Stimulated activated CD8-positive, alpha-beta memory T cell treated with anti-CD3 and anti-CD28 coated beads, Interleukin-7, amount 100 ng/mL, for 4 hours (primary cell): ENCODE results near the gene SRD5A1.

Source experiments
- DNase-seq, 2 donors: peaks; one replicate each; pipeline ENCODE4 v3.0.0-alpha.2; 2020; ENCODE audit warnings: low read depth in 2 of 2

The SRD5A1 gene

GRCh38 chr5:6712577-6713273, 79.5 kb downstream of the SRD5A1 start:
- DNase-seq, result peak; percentile 92 to 96

GRCh38 chr5:6713274-6714225, 80.3 kb downstream of the SRD5A1 start, which contains the start of gene TENT4A:
Gene TENT4A (plus strand): TSS chr5:6713432. CDS start chr5:6713984, 552 bp downstream.
- DNase-seq, result peak in 1 of 2 donors; percentile 21

GRCh38 chr5:6714226-6715041, 81.2 kb downstream of the SRD5A1 start:
- DNase-seq, result peak in 1 of 2 donors; percentile 26

GRCh38 chr5:6715271-6715670, 82.0 kb downstream of the SRD5A1 start:
- DNase-seq, result no peak

- no peak for DNase-seq
Observed at GRCh38 chr5:6715758-6716628, 82.8 kb downstream of the SRD5A1 start.

GRCh38 chr5:6716629-6717149, 83.4 kb downstream of the SRD5A1 start:
- no peak for DNase-seq

- no peak for DNase-seq
Observed at GRCh38 chr5:6717247-6717646, 84.0 kb downstream of the SRD5A1 start.

- no peak for DNase-seq
Observed at GRCh38 chr5:6717687-6718086, 84.4 kb downstream of the SRD5A1 start.

- DNase-seq, result no peak
Observed at GRCh38 chr5:6718161-6718681, 85.0 kb downstream of the SRD5A1 start.

- no peak for DNase-seq
Observed at GRCh38 chr5:6718718-6719117, 85.5 kb downstream of the SRD5A1 start.

GRCh38 chr5:6719417-6719816, 86.2 kb downstream of the SRD5A1 start:
- no peak for DNase-seq

GRCh38 chr5:6719896-6720560, 86.8 kb downstream of the SRD5A1 start:
- no peak for DNase-seq

GRCh38 chr5:6720561-6720921, 87.3 kb downstream of the SRD5A1 start:
- no peak for DNase-seq

- no peak for DNase-seq
Observed at GRCh38 chr5:6721442-6721841, 88.2 kb downstream of the SRD5A1 start.

- DNase-seq, result no peak
Observed at GRCh38 chr5:6722015-6722414, 88.8 kb downstream of the SRD5A1 start.

GRCh38 chr5:6723122-6723815, 90.0 kb downstream of the SRD5A1 start:
- DNase-seq, result no peak

GRCh38 chr5:6723816-6724300, 90.6 kb downstream of the SRD5A1 start:
- DNase-seq, result no peak
